ENCODE data around the gene C11orf91. TPM values are rescaled to one million over a fixed set of nuclear protein-coding genes. Genes with fewer than 3 reads are reported as not detected.

The C11orf91 gene
- total and polyA plus RNA-seq, 2 donors (not counting 1 experiment from before 2014, with no cell fraction given), result 0.12 TPM; not detected in 1

DNA sequence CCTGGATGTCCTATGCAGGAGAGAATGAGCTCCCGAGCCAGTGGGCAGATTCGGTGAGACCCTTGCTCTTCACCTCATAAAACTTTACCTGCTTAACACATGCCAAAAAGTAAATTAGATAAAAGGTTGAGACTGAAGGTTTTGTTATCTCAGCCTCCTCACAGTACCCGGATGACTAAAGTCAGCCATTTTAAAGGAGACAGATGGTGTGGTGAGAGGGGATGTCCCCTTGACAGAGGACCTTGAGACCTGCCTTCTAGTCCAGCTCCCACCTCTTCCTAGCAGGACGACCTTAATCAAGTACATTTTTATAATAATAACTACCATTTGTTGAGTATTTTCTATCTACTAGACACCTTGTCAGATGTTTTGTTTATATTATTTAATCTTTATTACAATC, 39.7 kb downstream of the C11orf91 start:
- H3K9ac ChIP-seq (ENCODE audit: insufficient read depth, low read length), result no peak overlapping the region
- H3K36me3 ChIP-seq (ENCODE audit: control insufficient read depth, insufficient read depth, low read length), result no peaks in the 10 kb centered on the region
- no peak overlapping the region for H2AFZ ChIP-seq (ENCODE audit: low read length)
- no peaks in the 10 kb centered on the region for H3K27me3 ChIP-seq (ENCODE audit: control insufficient read depth, insufficient read depth, low read length)
- H3K79me2 ChIP-seq (ENCODE audit: control insufficient read depth, insufficient read depth, low read length), result no peaks in the 10 kb centered on the region
- TF ChIP-seq, protein P1, sequence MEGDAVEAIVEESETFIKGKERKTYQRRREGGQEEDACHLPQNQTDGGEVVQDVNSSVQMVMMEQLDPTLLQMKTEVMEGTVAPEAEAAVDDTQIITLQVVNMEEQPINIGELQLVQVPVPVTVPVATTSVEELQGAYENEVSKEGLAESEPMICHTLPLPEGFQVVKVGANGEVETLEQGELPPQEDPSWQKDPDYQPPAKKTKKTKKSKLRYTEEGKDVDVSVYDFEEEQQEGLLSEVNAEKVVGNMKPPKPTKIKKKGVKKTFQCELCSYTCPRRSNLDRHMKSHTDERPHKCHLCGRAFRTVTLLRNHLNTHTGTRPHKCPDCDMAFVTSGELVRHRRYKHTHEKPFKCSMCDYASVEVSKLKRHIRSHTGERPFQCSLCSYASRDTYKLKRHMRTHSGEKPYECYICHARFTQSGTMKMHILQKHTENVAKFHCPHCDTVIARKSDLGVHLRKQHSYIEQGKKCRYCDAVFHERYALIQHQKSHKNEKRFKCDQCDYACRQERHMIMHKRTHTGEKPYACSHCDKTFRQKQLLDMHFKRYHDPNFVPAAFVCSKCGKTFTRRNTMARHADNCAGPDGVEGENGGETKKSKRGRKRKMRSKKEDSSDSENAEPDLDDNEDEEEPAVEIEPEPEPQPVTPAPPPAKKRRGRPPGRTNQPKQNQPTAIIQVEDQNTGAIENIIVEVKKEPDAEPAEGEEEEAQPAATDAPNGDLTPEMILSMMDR (conservative IDR thresholded peaks at IDR 0.05 in 1 of 2, IDR thresholded peaks at IDR 0.05 in 1 of 2; ENCODE audit: low read depth in 1 of 2, low read length in 2 of 2), result no peak
- no peak for TF ChIP-seq EZH2 (IDR thresholded peaks at IDR 0.05; ENCODE audit: low read length, missing control alignments)
- no peak for DNase-seq (ENCODE audit: low read depth in 2 of 2)
- no peak overlapping the region for H3K4me2 ChIP-seq (ENCODE audit: extremely low read depth, insufficient read depth, low read length)
- no peaks in the 10 kb centered on the region for H3K4me1 ChIP-seq (ENCODE audit: control insufficient read depth, extremely low read depth, insufficient read depth, low read length)
- H3K4me3 ChIP-seq (replicated peaks in 1 of 4; ENCODE audit: control extremely low read depth in 1 of 4, insufficient read depth in 1 of 4, low read depth in 3 of 4, low read length in 4 of 4), result no peak overlapping the region
- no peak overlapping the region for H3K27ac ChIP-seq (ENCODE audit: insufficient read depth, low read length)
- H3K9me3 ChIP-seq (ENCODE audit: control insufficient read depth, insufficient read depth, low read depth, low read length), result no peaks in the 10 kb centered on the region
- no peaks in the 10 kb centered on the region for H4K20me1 ChIP-seq (ENCODE audit: control insufficient read depth, extremely low read depth, insufficient read depth, low read length)

DNA sequence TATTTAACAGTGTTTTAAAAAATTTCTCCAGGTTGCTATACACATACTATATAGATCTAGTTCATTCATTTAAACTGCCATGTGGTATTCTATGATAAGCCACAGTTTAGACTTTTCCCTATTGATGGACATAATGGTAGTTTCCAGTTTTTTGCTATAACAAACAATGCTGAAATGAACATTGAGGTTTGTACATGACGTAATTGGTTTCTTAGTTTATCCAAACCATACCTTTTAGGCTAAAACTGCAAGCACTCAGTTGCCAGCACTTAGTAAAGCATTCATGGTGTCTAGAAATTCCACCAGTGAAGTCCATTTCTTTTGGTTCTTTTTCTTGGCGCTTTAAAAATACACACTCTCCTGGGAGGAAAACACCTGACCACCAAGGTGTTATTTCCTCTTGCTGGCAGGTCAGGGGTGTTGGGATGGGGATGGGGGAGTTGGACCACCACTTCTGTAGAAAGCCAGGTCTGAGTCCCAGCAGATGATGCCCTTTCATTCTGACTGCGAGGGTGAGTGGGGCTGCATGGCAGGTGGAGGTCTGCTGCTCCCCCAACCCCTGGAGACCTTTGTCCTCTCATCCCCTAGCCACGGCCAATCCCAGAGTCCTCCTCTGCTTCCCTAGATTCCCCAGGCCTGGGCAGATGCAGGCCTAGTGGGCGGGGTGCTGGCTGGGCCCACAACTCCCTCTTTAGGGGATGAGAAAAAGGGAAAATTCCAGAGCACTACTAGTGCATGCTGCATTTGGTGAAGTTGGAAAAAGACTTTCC, 41.1 kb downstream of the C11orf91 start:
- Histone ChIP-seq H3K4me2 (ENCODE audit: extremely low read depth, insufficient read depth, low read length) (no peak overlapping the region), H3K27me3 (ENCODE audit: control insufficient read depth, insufficient read depth, low read length) (no peaks in the 10 kb centered on the region), H3K36me3 (ENCODE audit: control insufficient read depth, insufficient read depth, low read length) (no peaks in the 10 kb centered on the region)

GRCh38 chr11:33658195-33658900, 42.3 kb downstream of the C11orf91 start:
- Histone ChIP-seq H3K27me3 (ENCODE audit: control insufficient read depth, insufficient read depth, low read length) (no peaks in the 10 kb centered on the region), H4K20me1 (ENCODE audit: control insufficient read depth, extremely low read depth, insufficient read depth, low read length) (no peaks in the 10 kb centered on the region), H3K4me2 (ENCODE audit: extremely low read depth, insufficient read depth, low read length) (no peak overlapping the region), H2AFZ (ENCODE audit: low read length) (no peak overlapping the region), H3K4me1 (ENCODE audit: control insufficient read depth, extremely low read depth, insufficient read depth, low read length) (no peaks in the 10 kb centered on the region), H3K79me2 (ENCODE audit: control insufficient read depth, insufficient read depth, low read length) (no peaks in the 10 kb centered on the region), H3K9ac (ENCODE audit: insufficient read depth, low read length) (no peak overlapping the region), H3K27ac (ENCODE audit: insufficient read depth, low read length) (no peak overlapping the region), H3K9me3 (ENCODE audit: control insufficient read depth, insufficient read depth, low read depth, low read length) (no peaks in the 10 kb centered on the region), H3K36me3 (ENCODE audit: control insufficient read depth, insufficient read depth, low read length) (no peaks in the 10 kb centered on the region), H3K4me3 (replicated peaks in 1 of 4; ENCODE audit: control extremely low read depth in 1 of 4, insufficient read depth in 1 of 4, low read depth in 3 of 4, low read length in 4 of 4) (no peak overlapping the region)
- TF ChIP-seq, protein P1 (conservative IDR thresholded peaks at IDR 0.05 in 1 of 2, IDR thresholded peaks at IDR 0.05 in 1 of 2; ENCODE audit: low read depth in 1 of 2, low read length in 2 of 2), result no peak
- TF ChIP-seq EZH2 (IDR thresholded peaks at IDR 0.05; ENCODE audit: low read length, missing control alignments), result no peak
- DNase-seq (ENCODE audit: low read depth in 2 of 2), result no peak

More for the DNA sequence above, 41.1 kb downstream of the C11orf91 start:
- no peak overlapping the region for H3K9ac ChIP-seq (ENCODE audit: insufficient read depth, low read length)
- TF ChIP-seq, protein P1 (conservative IDR thresholded peaks at IDR 0.05 in 1 of 2, IDR thresholded peaks at IDR 0.05 in 1 of 2; ENCODE audit: low read depth in 1 of 2, low read length in 2 of 2), result no peak
- no peak for TF ChIP-seq EZH2 (IDR thresholded peaks at IDR 0.05; ENCODE audit: low read length, missing control alignments)
- H3K9me3 ChIP-seq (ENCODE audit: control insufficient read depth, insufficient read depth, low read depth, low read length), result no peaks in the 10 kb centered on the region
- no peak overlapping the region for H2AFZ ChIP-seq (ENCODE audit: low read length)
- H3K4me3 ChIP-seq (replicated peaks in 1 of 4; ENCODE audit: control extremely low read depth in 1 of 4, insufficient read depth in 1 of 4, low read depth in 3 of 4, low read length in 4 of 4), result no peak overlapping the region
- H3K27ac ChIP-seq (ENCODE audit: insufficient read depth, low read length), result no peak overlapping the region
- no peaks in the 10 kb centered on the region for H3K79me2 ChIP-seq (ENCODE audit: control insufficient read depth, insufficient read depth, low read length)
- no peak for DNase-seq (ENCODE audit: low read depth in 2 of 2)
- no peaks in the 10 kb centered on the region for H4K20me1 ChIP-seq (ENCODE audit: control insufficient read depth, extremely low read depth, insufficient read depth, low read length)
- no peaks in the 10 kb centered on the region for H3K4me1 ChIP-seq (ENCODE audit: control insufficient read depth, extremely low read depth, insufficient read depth, low read length)

Data from fibroblast of lung (primary cell).